ENCODE results near the gene PCNP. TPM values are rescaled to one million over a fixed set of nuclear protein-coding genes. Genes with fewer than 3 reads are reported as not detected.
"Not testable (repeated sequence)": the region's sequence is repeated elsewhere in the genome, so short reads cannot be mapped to it uniquely, and the experiment has no call there.

The PCNP gene
- total RNA-seq, 3 donors from 2014 or later = 96.2 to 127 (median 120) TPM

GRCh38 chr3:101638261-101638745 is 64.3 kb downstream of the PCNP start:
- Histone ChIP-seq H3K27me3 (no peaks in the 10 kb centered on the region), H3K9me3 (no peaks in the 10 kb centered on the region), H3K4me1 (no peaks in the 10 kb centered on the region), H3K27ac (no peak overlapping the region), H3K36me3 (no peaks in the 10 kb centered on the region), H3K4me3 (no peak overlapping the region)
- TF ChIP-seq POLR2AphosphoS5 (IDR thresholded peaks at IDR 0.05) (no peak), POLR2A (IDR thresholded peaks at IDR 0.05) (no peak), CTCF (IDR thresholded peaks at IDR 0.05) (no peak)
- intact Hi-C loops (cut with DNase I; ENCODE audit: low total_unique reads) = no loop called here
- no peak for DNase-seq (ENCODE audit: low spot score in 2 of 2)

DNA sequence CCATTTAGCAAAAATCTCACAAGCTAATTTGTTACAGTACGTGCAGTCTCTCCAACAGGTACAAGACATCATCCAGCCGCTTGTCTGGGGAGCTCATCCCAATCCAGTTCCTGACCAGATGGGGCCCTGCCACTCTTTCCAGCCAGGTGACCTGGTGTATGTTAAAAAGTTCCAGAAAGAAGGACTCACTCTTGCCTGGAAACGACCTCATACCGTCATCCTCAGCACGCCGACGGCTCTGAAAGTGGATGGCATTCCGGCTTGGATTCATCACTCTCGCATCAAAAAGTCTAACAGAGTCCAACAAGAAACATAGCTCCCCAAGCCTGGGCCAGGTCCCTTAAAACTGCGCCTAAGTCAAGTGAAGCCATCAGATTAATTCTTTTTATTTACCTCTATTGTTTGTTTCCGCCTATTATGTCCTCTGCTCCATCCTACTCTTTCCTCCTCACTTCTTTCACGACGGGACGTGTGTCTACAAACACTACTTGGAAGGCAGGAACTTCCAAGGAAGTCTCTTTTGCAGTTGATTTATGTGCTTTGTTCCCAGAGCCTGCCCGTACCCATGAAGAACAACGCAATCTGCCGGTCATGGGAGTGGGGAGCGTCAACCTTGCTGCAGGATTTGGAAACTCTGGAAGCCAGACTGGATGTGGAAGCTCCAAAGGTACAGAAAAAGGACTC is 65.4 kb downstream of the PCNP start:
- no peaks in the 10 kb centered on the region for H3K4me1 ChIP-seq
- TF ChIP-seq CTCF (IDR thresholded peaks at IDR 0.05) (no peak), POLR2A (IDR thresholded peaks at IDR 0.05) (no peak), POLR2AphosphoS5 (IDR thresholded peaks at IDR 0.05) (no peak)
- H3K36me3 ChIP-seq = no peaks in the 10 kb centered on the region
- H3K4me3 ChIP-seq = no peak overlapping the region
- H3K27ac ChIP-seq = no peak overlapping the region
- intact Hi-C loops (cut with DNase I; ENCODE audit: low total_unique reads) = no loop called here
- DNase-seq (ENCODE audit: low spot score in 2 of 2) = no peak
- no peaks in the 10 kb centered on the region for H3K27me3 ChIP-seq
- H3K9me3 ChIP-seq = no peaks in the 10 kb centered on the region

DNA sequence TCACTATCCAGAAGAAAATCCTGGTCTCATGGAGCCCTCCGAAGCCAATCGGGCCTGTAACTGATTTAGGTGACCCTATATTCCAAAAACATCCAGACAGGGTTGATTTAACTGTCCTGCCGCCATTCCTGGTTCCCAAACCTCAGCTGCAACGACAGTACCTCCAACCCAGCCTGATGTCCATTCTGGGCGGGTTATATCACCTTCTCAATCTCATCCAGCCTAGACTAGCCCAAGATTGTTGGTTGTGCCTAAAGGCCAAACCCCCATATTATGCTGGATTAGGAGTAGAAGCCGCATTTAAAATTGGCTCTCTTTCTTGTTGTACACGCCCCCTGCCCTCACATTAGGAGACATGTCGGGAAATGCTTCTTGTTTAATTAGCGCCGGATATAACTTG is 66.3 kb downstream of the PCNP start:
- H3K36me3 ChIP-seq = no peaks in the 10 kb centered on the region
- no peaks in the 10 kb centered on the region for H3K9me3 ChIP-seq
- TF ChIP-seq POLR2A (IDR thresholded peaks at IDR 0.05) (no peak), POLR2AphosphoS5 (IDR thresholded peaks at IDR 0.05) (no peak), CTCF (IDR thresholded peaks at IDR 0.05) (no peak)
- intact Hi-C loops (cut with DNase I; ENCODE audit: low total_unique reads) = no loop called here
- no peak overlapping the region for H3K27ac ChIP-seq
- no peak for DNase-seq (ENCODE audit: low spot score in 2 of 2)
- no peaks in the 10 kb centered on the region for H3K4me1 ChIP-seq
- H3K27me3 ChIP-seq = no peaks in the 10 kb centered on the region
- H3K4me3 ChIP-seq = no peak overlapping the region

- H3K9me3 ChIP-seq; intact Hi-C loops (cut with DNase I; ENCODE audit: low total_unique reads): not testable (repeated sequence)
Observed at GRCh38 chr3:101641397-101642115, 67.6 kb downstream of the PCNP start.

DNA sequence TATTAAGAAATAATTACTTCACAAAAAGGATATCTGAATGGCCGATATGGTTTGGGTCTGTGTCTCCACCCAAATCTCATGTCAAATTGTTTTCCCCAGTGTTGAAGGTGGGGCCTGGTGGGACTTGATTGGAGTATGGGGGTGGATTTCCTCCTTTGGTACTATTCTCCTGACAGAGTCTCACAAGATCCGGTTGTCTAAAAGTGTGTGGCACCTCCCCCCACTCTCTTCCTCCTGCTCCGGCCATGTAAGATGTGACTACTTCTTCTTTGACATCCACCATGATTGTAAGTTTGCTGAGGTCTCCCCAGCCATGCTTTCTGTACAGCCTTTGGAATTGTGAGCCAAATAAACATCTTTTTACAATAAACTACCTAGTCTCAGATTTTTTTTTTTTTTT is 68.5 kb downstream of the PCNP start:
- Histone ChIP-seq H3K36me3 (no peaks in the 10 kb centered on the region), H3K9me3 (no peaks in the 10 kb centered on the region), H3K4me1 (no peaks in the 10 kb centered on the region), H3K27ac (no peak overlapping the region), H3K4me3 (no peak overlapping the region), H3K27me3 (no peaks in the 10 kb centered on the region)
- intact Hi-C loops (cut with DNase I; ENCODE audit: low total_unique reads) = no loop called here
- DNase-seq (ENCODE audit: low spot score in 2 of 2) = no peak
- TF ChIP-seq POLR2AphosphoS5 (IDR thresholded peaks at IDR 0.05) = no peak
- TF ChIP-seq POLR2A (IDR thresholded peaks at IDR 0.05) = no peak
- TF ChIP-seq CTCF (IDR thresholded peaks at IDR 0.05) = no peak

More at GRCh38 chr3:101641397-101642115, 67.6 kb downstream of the PCNP start:
- not testable (repeated sequence) for H3K4me3 ChIP-seq; H3K4me1 ChIP-seq; H3K27ac ChIP-seq; H3K36me3 ChIP-seq; H3K27me3 ChIP-seq; DNase-seq (ENCODE audit: low spot score in 2 of 2)

All from breast epithelium (tissue), 4 donors.